ENCODE results near the gene DCDC2C.

The DCDC2C gene

DNA sequence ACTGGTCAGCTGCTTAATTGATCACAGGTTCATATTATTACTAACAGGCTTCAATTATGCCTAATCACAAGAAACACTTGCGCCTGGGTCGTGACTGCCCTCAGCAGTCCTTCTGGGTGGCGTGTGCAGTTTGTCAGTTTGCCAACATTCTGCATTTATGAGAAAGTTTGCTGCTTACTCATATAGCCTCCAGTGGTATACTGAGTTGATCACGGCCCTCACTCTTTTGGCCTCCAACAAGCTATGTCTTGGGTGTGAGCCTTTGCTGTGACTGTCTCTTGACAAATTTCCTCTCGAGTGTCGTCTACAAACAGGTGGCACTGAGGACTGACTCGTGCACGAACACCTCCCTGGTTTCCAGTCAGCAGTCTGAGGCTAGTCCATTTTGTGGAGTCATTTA lies 27.3 kb downstream of the DCDC2C start (continued):
- no peak for TF ChIP-seq SCRT1 (tag by site-specific recombination; IDR thresholded peaks at IDR 0.05; ENCODE audit: borderline replicate concordance)

DNA sequence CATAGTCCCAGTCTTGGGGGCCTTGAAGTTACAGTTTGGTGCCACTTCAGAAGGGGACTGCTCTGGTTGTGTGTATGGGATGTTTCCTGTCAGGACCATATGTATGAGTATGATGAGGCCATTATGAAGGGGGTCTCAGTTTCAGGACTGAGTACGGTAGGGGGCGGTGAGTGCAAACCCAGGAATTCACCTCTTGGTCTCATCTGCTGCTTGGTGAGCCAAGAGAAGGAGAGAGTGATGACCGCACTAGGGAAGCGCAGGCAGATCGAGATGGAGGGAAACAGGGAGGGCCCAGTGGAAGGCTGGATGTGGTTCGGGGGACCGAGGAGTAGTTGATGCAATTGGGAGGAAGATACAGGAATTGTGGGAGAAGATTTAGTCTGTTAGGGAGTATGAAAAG lies 28.5 kb downstream of the DCDC2C start:
- POLR2A ChIA-PET, result no interaction called here
- Histone ChIP-seq H3K27ac (ENCODE audit: extremely low read depth, low read depth, low read length) (no peak overlapping the region), H3K9me3 (ENCODE audit: control insufficient read depth, insufficient read depth, low read depth, low read length) (no peaks in the 10 kb centered on the region), H3K4me3 (ENCODE audit: low read depth, low read length) (no peak overlapping the region), H3K4me1 (ENCODE audit: control insufficient read depth, insufficient read depth, low read length) (no peaks in the 10 kb centered on the region), H3K36me3 (ENCODE audit: control insufficient read depth in 2 of 2, insufficient read depth in 1 of 2, low read length in 2 of 2) (no peaks in the 10 kb centered on the region)
- CTCF ChIA-PET, result no interaction called here
- no peak for TF ChIP-seq ZBTB20 (tag by site-specific recombination; IDR thresholded peaks at IDR 0.05)
- TF ChIP-seq ZSCAN16 (tag by site-specific recombination; IDR thresholded peaks at IDR 0.05), result no peak
- no peak for TF ChIP-seq SETDB1 (IDR thresholded peaks at IDR 0.05; ENCODE audit: insufficient read length, low read length)
- no peak for TF ChIP-seq SP7 (tag by site-specific recombination; IDR thresholded peaks at IDR 0.05)
- TF ChIP-seq ZNF585B (tag by site-specific recombination; IDR thresholded peaks at IDR 0.05), result no peak
- TF ChIP-seq ZNF544 (tag by site-specific recombination; IDR thresholded peaks at IDR 0.05), result no peak
- no peak for TF ChIP-seq ZNF202 (tag by site-specific recombination; IDR thresholded peaks at IDR 0.05; ENCODE audit: borderline replicate concordance)
- TF ChIP-seq ZNF670 (tag by site-specific recombination; IDR thresholded peaks at IDR 0.05; ENCODE audit: low read depth), result no peak
- TF ChIP-seq, protein P1, sequence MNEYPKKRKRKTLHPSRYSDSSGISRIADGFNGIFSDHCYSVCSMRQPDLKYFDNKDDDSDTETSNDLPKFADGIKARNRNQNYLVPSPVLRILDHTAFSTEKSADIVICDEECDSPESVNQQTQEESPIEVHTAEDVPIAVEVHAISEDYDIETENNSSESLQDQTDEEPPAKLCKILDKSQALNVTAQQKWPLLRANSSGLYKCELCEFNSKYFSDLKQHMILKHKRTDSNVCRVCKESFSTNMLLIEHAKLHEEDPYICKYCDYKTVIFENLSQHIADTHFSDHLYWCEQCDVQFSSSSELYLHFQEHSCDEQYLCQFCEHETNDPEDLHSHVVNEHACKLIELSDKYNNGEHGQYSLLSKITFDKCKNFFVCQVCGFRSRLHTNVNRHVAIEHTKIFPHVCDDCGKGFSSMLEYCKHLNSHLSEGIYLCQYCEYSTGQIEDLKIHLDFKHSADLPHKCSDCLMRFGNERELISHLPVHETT (tag by site-specific recombination; IDR thresholded peaks at IDR 0.05), result no peak
- TF ChIP-seq, protein P2, sequence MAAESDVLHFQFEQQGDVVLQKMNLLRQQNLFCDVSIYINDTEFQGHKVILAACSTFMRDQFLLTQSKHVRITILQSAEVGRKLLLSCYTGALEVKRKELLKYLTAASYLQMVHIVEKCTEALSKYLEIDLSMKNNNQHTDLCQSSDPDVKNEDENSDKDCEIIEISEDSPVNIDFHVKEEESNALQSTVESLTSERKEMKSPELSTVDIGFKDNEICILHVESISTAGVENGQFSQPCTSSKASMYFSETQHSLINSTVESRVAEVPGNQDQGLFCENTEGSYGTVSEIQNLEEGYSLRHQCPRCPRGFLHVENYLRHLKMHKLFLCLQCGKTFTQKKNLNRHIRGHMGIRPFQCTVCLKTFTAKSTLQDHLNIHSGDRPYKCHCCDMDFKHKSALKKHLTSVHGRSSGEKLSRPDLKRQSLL (tag by site-specific recombination; IDR thresholded peaks at IDR 0.05), result no peak
- TF ChIP-seq HOXC10 (CRISPR knock-in tag; IDR thresholded peaks at IDR 0.05), result no peak
- no peak for TF ChIP-seq ZEB2 (tag by site-specific recombination; IDR thresholded peaks at IDR 0.05)
- TF ChIP-seq ZNF404 (tag by site-specific recombination; IDR thresholded peaks at IDR 0.05), result no peak
- TF ChIP-seq, protein P3, sequence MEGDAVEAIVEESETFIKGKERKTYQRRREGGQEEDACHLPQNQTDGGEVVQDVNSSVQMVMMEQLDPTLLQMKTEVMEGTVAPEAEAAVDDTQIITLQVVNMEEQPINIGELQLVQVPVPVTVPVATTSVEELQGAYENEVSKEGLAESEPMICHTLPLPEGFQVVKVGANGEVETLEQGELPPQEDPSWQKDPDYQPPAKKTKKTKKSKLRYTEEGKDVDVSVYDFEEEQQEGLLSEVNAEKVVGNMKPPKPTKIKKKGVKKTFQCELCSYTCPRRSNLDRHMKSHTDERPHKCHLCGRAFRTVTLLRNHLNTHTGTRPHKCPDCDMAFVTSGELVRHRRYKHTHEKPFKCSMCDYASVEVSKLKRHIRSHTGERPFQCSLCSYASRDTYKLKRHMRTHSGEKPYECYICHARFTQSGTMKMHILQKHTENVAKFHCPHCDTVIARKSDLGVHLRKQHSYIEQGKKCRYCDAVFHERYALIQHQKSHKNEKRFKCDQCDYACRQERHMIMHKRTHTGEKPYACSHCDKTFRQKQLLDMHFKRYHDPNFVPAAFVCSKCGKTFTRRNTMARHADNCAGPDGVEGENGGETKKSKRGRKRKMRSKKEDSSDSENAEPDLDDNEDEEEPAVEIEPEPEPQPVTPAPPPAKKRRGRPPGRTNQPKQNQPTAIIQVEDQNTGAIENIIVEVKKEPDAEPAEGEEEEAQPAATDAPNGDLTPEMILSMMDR (tag by site-specific recombination; IDR thresholded peaks at IDR 0.05), result no peak

DNA sequence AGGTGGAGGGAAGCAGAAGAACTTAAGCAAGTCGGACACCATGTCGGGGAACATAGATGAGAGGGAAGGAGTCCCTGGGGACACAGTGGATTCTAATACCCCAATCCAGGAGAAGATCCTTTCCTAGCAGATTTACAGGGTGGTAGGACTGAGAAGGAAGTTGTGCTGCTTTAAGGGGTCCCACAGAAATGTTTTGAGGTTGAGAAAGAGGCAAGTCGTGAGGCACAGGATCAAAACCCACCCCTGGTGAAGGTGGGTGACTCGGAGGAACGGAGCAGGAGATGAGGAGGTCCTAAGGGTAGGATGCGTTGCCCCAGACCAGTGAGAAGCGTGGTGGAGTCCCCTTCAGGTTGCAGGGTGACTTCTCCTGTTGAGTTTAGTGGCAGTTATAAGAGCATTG lies 32.7 kb downstream of the DCDC2C start:
- ChIA-PET CTCF (interaction anchor here (1.4 kb wide), 1 partner anchor 44 kb away, joined by 3 read pairs; no protein-coding TSS in a partner anchor), POLR2A (no interaction called here)
- no peaks in the 10 kb centered on the region for H3K36me3 ChIP-seq (ENCODE audit: control insufficient read depth in 2 of 2, insufficient read depth in 1 of 2, low read length in 2 of 2)
- no peak overlapping the region for H3K27ac ChIP-seq (ENCODE audit: extremely low read depth, low read depth, low read length)
- H3K4me1 ChIP-seq (ENCODE audit: control insufficient read depth, insufficient read depth, low read length), result no peaks in the 10 kb centered on the region
- no peak for TF ChIP-seq BCL11A (tag by site-specific recombination; IDR thresholded peaks at IDR 0.05; ENCODE audit: low read depth)
- TF ChIP-seq ZSCAN23 (tag by site-specific recombination; IDR thresholded peaks at IDR 0.05), result no peak
- TF ChIP-seq ZNF629 (tag by site-specific recombination; IDR thresholded peaks at IDR 0.05), result no peak
- TF ChIP-seq ZNF19 (tag by site-specific recombination; IDR thresholded peaks at IDR 0.05; ENCODE audit: low read depth), result no peak
- TF ChIP-seq GFI1B (tag by site-specific recombination; IDR thresholded peaks at IDR 0.05), result no peak
- TF ChIP-seq ZNF2 (tag by site-specific recombination; IDR thresholded peaks at IDR 0.05), result no peak
- TF ChIP-seq, protein P4, sequence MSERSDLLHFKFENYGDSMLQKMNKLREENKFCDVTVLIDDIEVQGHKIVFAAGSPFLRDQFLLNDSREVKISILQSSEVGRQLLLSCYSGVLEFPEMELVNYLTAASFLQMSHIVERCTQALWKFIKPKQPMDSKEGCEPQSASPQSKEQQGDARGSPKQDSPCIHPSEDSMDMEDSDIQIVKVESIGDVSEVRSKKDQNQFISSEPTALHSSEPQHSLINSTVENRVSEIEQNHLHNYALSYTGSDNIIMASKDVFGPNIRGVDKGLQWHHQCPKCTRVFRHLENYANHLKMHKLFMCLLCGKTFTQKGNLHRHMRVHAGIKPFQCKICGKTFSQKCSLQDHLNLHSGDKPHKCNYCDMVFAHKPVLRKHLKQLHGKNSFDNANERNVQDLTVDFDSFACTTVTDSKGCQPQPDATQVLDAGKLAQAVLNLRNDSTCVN (tag by site-specific recombination; optimal IDR thresholded peaks at IDR 0.05), result no peak
- TF ChIP-seq, protein P5, sequence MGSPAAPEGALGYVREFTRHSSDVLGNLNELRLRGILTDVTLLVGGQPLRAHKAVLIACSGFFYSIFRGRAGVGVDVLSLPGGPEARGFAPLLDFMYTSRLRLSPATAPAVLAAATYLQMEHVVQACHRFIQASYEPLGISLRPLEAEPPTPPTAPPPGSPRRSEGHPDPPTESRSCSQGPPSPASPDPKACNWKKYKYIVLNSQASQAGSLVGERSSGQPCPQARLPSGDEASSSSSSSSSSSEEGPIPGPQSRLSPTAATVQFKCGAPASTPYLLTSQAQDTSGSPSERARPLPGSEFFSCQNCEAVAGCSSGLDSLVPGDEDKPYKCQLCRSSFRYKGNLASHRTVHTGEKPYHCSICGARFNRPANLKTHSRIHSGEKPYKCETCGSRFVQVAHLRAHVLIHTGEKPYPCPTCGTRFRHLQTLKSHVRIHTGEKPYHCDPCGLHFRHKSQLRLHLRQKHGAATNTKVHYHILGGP (tag by site-specific recombination; IDR thresholded peaks at IDR 0.05), result no peak
- TF ChIP-seq ZNF610 (tag by site-specific recombination; IDR thresholded peaks at IDR 0.05; ENCODE audit: borderline replicate concordance), result no peak
- no peak for TF ChIP-seq BCL11B (tag by site-specific recombination; IDR thresholded peaks at IDR 0.05; ENCODE audit: low read depth)
- TF ChIP-seq ZNF514 (tag by site-specific recombination; IDR thresholded peaks at IDR 0.05), result no peak
- no peak for TF ChIP-seq ZNF473 (tag by site-specific recombination; IDR thresholded peaks at IDR 0.05)
- TF ChIP-seq ZBTB7A (tag by site-specific recombination; IDR thresholded peaks at IDR 0.05; ENCODE audit: low read depth), result no peak
- TF ChIP-seq SETDB1 (IDR thresholded peaks at IDR 0.05; ENCODE audit: insufficient read length, low read length), result no peak
- no peaks in the 10 kb centered on the region for H3K9me3 ChIP-seq (ENCODE audit: control insufficient read depth, insufficient read depth, low read depth, low read length)
- H3K4me3 ChIP-seq (ENCODE audit: low read depth, low read length), result no peak overlapping the region

Measured in HEK293 (cell line).